GM19452 (cell line): Measurements from ENCODE around the gene TBC1D8.
"Not testable (repeated sequence)": the region's sequence is repeated elsewhere in the genome, so short reads cannot be mapped to it uniquely, and the experiment has no call there.

Experiments
- ATAC-seq: cut with Tn5 transposase; IDR thresholded peaks from one replicate; pipeline ENCODE4 v1.9.1; 2021; ENCODE audit not compliant: unreplicated experiment

The TBC1D8 gene

DNA sequence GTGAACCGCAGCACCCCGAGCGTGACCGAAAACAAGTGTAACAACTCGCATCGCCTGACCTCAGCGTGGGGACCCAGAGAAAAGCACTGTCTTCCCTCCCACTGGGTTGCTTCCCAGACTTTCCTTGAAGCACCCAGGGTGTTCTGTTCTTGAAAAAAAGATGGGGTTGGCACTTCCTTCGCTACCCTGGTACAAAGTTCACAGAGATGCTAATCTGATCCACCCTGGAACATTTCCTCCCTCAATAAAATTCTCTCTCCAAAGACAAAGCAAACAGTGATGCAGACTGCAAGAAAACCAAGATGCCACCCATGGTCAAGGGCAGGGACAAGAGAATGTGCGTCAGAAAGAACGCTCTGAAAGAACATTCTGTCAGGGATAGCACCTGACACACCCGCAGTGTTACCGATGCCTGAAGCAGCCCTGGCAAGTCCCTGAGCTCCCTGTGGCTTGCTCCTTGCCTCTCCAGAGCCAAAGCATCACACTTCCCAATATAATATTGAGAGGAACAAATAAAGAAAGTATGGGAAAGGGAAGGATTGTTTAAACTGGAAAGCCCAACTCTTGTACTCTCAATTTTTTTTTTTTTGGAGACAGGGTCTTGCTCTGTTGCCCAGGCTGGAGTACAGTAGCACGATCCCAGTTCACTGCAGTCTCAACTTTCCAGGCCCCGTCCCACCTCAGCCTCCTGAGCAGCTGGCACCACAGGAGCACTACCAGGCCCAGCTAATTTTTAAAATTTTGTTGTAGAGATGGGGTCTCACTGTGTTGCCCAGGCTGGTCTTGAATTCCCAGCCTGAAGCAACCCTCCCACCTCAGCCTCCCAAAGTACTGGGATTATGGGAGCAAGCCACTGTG is 70.7 kb downstream of the TBC1D8 start:
- ATAC-seq = no peak

DNA sequence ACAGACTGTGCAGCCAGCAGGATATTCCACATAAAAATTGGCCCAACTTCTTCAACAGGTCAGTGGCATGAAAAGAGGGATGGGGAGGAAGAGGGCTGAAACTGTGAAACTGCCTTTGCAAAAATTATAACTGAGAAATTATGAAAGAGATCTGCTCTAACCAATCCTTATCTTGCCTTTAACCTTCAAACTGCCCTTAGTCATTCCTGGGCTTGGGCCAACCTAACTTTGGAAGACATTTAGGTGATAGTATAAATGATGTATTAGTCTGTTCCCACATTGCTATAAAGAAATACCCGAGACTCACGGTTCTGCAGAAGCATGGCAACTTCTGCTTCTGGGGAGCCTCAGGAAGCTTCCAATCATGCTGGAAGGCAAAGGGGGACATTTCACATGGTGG is 74.6 kb downstream of the TBC1D8 start:
- no peak for ATAC-seq

DNA sequence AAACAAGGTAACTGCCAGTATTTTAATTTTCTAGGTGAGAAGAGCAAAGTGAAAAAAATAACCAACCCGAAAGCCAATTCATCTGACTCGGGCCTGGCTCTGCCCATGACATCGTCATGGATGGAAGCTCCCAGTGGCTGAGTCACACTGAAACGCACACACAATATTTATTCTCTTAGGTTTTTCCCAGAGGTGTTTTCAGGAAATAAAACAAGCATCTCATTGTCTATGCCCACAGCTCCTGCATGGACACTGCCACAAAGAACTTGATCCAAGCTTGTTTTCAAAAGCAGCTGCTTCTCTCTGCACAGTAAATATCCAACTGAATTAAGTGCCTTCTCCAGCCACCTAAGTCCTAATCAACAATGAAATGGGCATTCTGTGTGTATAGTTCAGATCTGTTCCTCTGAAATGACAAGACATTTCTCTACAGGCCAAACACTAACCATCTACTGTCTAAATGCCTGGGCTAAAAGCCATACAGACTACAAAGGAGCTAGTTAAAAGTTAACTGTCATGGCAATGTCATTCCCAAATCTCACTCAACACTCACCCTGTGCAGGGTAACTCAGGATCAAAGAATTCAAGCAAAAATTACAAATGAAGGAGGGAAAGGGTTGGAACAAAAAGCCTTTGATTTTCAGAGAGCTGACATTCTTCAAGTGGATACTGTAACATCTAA is 86.2 kb downstream of the TBC1D8 start:
- no peak for ATAC-seq

- no peak for ATAC-seq
Observed at GRCh38 chr2:101064505-101064867, 86.7 kb downstream of the TBC1D8 start.

GRCh38 chr2:101064125-101064502 is 87.1 kb downstream of the TBC1D8 start:
- no peak for ATAC-seq

- no peak for ATAC-seq
Observed at GRCh38 chr2:101063352-101064124, 87.6 kb downstream of the TBC1D8 start.

GRCh38 chr2:101058386-101058785 is 92.8 kb downstream of the TBC1D8 start:
- no peak for ATAC-seq

DNA sequence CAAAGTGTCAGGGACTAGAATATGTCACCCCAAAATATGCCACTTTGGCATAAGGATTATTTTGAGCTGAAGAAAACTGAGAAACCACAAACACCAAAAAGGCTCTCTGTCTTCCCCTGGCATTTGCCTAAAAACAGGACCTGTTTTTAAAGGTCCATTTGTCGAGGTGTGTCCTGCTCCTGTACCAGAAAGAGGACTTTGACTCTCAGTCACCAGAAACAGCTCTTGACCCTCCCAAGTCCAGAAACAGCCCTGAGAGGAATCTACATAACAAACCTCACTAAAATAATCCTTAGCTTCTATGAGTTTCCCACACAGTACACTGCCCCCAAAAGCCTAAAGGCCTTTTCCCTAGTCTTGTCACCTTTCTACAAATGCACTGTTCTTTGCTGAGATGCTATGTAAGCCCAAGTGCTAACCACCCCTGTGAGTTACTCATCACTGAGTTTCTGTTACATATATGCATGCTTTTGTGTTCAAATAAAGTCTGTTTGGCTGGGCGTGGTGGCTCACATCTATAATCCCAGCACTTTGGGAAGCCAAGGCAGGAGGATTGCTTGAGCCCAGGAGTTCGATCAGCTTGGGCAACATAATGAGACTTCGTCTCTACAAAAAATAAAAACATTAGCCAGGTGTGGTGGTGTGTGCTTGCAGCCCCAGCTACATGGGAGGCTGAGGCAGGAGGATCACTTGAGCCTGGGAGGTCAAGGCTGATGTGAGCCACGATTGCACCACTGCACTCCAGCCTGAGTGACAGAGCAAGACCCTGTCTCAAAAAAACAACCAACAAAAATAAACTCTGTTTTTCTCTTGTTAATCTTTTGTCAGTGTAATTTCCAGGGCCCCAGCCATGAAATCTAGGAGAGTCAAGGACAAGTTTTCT is 93.9 kb downstream of the TBC1D8 start:
- no peak for ATAC-seq

DNA sequence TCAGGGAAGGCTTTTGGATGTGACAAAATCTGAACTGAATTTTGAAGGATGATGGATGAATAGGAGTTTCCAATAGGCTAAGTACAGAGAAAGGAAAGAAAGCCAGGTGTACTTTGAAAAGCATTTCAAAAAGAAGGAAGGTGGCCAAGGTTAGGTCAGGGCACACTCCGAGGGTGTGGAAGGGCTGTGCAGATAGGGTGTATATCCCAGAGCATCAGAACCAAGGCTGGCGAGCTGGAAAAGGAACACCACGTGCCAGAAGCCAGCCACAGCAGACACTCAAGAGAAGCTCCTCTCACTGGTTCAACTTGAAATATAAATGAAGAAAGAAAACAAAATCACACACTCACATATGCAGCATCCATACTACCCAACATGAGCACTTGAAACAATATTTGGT is 98.1 kb downstream of the TBC1D8 start:
- ATAC-seq = no peak

GRCh38 chr2:101052147-101052546 is 99.0 kb downstream of the TBC1D8 start:
- no peak for ATAC-seq

- ATAC-seq = not testable (repeated sequence)
Observed at GRCh38 chr2:101050886-101051285, 100.3 kb downstream of the TBC1D8 start.

GRCh38 chr2:101048756-101049155 is 102.4 kb downstream of the TBC1D8 start:
- ATAC-seq = no peak

- no peak for ATAC-seq
Observed at GRCh38 chr2:101047774-101048173, 103.4 kb downstream of the TBC1D8 start.

DNA sequence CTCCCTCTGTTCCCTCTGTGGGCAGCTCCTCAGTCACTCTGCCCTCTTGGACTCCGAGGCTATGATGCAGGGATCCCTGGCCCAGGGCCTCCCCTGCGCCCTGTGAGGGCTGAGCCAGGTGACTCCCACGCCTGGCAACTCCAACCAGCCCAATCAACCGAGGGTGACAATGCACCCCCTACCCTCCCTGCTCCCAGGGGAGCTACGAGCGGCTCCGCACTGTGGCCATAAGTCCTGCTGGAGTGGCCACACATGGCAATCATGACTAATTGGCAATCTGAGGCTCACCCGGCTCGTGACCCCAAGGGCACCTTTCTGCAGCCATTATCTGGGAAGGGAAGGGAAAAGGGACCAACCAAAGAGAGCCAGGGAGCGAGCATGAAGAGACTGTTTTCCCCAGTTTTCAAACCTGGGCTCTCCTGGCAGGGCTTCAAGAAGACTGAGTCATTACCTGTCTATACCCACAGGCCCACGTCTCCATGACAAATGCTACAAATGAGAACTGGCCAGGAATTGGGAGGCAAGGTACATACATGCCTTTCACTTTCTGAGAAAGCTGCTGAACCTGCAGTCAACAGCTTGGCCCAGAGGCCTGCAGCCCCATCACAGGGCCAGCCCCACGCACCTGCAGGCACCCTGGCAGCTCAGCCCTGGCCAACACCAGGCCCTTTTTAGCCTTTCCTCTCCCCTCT is 104.0 kb downstream of the TBC1D8 start:
- no peak for ATAC-seq

DNA sequence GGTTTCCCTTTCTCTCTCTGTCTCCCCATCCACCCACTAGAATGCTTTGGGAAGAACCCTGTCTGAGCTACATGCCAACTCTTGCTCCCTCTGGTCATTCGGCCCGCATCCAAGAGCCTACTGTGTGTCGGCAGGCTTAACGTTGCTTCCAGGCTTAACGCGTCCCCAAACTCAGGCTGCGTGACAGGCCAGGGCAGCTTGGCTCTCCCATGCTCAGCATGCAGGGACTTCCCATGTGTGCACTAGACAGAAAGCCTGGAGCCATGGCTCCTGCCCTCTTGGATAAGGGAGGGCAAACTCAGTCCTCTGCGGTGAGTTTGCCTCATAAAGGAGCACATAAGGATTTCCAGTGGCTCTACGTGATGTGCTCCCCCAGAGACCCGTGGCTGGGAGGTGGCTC is 105.9 kb downstream of the TBC1D8 start:
- ATAC-seq = no peak

GRCh38 chr2:101041413-101041812 is 109.8 kb downstream of the TBC1D8 start:
- no peak for ATAC-seq

GRCh38 chr2:101040761-101041160 is 110.4 kb downstream of the TBC1D8 start:
- no peak for ATAC-seq

DNA sequence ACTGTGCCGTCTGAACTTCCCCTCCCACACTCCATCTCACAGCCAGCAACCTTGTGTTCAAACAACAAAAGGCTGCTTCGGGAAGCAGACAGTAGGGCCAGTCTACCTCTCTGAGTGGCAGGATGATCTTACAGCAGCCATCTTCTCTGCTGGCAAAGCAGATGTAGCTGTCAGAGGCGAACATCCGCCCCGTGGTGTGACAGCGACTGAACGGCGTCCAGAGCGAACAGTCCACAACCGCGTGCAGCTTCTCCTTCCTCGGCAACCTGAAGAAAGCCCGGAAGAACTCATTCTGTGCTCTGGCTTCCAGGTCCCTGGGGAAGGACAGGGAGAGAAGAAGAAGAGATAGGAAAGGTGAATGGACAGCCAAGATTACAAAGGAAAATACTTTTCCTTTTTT is 111.1 kb downstream of the TBC1D8 start:
- ATAC-seq = no peak

- no peak for ATAC-seq
Observed at GRCh38 chr2:101038455-101039255, 112.5 kb downstream of the TBC1D8 start.
